Left ventricle myocardium inferior (tissue), 1 donor: Measurements from ENCODE around the gene C8G. TPM values are rescaled to one million over a fixed set of nuclear protein-coding genes. Genes with fewer than 3 reads are reported as not detected.

ENCODE experiments used
- DNase-seq: peaks from one replicate; pipeline ENCODE4 v3.0.0-alpha.2; 2020
- H3K27ac ChIP-seq: fragments of 200-600 bp; replicated peaks from 2 replicates; pipeline ENCODE4 v1.8.0; 2021
- H3K27me3 ChIP-seq: fragments of 200-600 bp; 2 replicates; pipeline ENCODE4 v1.8.0; 2021; ENCODE audit warnings: low read depth
- H3K36me3 ChIP-seq: fragments of 200-600 bp; 2 replicates; pipeline ENCODE4 v1.8.0; 2021
- H3K4me1 ChIP-seq: fragments of 200-600 bp; 2 replicates; pipeline ENCODE4 v1.8.0; 2021
- H3K4me3 ChIP-seq: fragments of 200-600 bp; 2 replicates; pipeline ENCODE4 v1.8.0; 2021; ENCODE audit warnings: mild to moderate bottlenecking, moderate library complexity
- H3K9me3 ChIP-seq: fragments of 200-600 bp; replicated peaks from 2 replicates; pipeline ENCODE4 v1.8.0; 2021
- intact Hi-C: fragments of 100-400 bp; cut with micrococcal nuclease; formaldehyde crosslinking; loops from one replicate; pipeline ENCODE4 v1.11.0; 2022
- total RNA-seq: library from RNA; stranded (reverse); fragmentation: NEBNext Ultra II Directional; extraction: Animal tissue kit (Norgen Biotek cat#: 25700); gene quantifications from one replicate; pipeline ENCODE4 v1.2.1, GENCODE V29; 2021
- TF ChIP-seq, protein P1 (sequence below): fragments of 200-600 bp; IDR thresholded peaks from 2 replicates; pipeline ENCODE4 v1.8.0; 2021; ENCODE audit warnings: antibody characterized with exemption, mild to moderate bottlenecking, borderline replicate concordance
- donor health status: DM: no; HTN: yes; CAD: no; lungs with severe emphysema.

The C8G gene
- total RNA-seq, 1 donor from 2014 or later: 3.6 TPM

DNA sequence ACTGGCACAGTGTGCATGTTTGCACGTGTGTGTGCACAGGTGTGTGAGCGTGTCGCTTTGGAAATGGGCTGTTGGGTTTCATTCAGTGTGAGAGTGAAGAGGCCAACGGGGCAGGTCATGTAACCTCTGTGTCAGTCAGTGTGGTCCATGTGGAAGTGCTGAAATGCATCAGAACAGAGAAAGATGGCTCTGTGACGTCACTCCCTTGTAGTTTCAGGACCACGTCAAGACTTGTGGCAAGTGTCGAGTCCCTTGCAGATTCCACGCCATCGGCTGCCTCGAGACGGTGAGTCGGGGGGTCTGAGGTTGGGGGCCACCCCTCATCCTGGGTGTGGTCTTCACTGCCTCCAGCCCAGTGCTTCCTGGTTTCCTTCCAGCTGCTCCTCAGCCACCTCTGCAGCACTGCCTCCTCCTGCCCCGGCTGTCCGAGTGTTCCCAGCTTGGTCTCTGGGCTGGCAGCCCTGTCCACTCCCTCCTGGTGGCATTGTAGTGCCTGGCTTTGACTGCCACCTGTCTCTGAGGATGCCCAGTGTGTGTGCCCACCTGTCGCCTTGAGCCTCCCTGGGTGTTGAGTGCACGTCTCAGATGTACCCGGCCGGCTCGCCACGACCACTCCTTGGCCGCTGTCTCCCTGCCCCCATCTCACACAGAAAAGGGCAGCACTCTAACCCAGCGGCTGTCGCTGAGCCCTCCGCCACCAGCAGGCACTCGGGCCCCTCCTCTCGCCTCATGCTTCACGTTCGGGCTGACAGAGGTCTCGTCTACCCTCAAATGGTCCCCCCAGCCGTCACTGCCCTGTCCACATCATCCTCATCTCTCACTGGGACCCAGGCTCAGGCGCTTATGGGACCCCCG is 28.5 kb upstream of the C8G start:
- Histone ChIP-seq H3K36me3 (peaks cover 57% of the 10 kb centered on the region), H3K4me1 (peaks cover 7% of the 10 kb centered on the region), H3K27ac (no peak overlapping the region), H3K27me3 (no peaks in the 10 kb centered on the region), H3K9me3 (no peaks in the 10 kb centered on the region), H3K4me3 (no peak overlapping the region)
- TF ChIP-seq, protein P1, sequence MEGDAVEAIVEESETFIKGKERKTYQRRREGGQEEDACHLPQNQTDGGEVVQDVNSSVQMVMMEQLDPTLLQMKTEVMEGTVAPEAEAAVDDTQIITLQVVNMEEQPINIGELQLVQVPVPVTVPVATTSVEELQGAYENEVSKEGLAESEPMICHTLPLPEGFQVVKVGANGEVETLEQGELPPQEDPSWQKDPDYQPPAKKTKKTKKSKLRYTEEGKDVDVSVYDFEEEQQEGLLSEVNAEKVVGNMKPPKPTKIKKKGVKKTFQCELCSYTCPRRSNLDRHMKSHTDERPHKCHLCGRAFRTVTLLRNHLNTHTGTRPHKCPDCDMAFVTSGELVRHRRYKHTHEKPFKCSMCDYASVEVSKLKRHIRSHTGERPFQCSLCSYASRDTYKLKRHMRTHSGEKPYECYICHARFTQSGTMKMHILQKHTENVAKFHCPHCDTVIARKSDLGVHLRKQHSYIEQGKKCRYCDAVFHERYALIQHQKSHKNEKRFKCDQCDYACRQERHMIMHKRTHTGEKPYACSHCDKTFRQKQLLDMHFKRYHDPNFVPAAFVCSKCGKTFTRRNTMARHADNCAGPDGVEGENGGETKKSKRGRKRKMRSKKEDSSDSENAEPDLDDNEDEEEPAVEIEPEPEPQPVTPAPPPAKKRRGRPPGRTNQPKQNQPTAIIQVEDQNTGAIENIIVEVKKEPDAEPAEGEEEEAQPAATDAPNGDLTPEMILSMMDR: no peak
- intact Hi-C loops: no loop called here
- DNase-seq: no peak

DNA sequence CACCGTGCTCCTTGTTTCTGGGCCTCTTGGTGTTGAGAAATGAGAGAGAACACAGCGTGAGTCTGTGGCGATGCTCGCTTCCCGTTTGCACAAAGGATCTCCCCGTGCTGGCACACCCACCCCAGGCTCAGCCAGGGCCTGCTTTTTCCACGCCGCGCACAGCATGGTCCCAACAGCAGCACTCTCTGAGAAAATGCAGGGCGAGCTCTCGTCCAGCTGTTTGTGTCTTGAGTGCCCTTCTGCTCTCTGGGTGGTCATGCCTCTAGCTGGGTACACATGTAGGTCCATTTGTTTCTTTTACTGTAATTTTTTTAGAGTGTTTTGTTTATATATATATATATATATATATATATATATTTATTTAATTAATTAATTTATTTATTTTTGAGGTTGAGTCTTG is 27.1 kb upstream of the C8G start:
- TF ChIP-seq, protein P1: no peak
- Histone ChIP-seq H3K4me3 (no peak overlapping the region), H3K27ac (no peak overlapping the region), H3K27me3 (no peaks in the 10 kb centered on the region), H3K9me3 (no peaks in the 10 kb centered on the region), H3K36me3 (peaks cover 59% of the 10 kb centered on the region), H3K4me1 (peaks cover 18% of the 10 kb centered on the region)
- intact Hi-C loops: no loop called here
- no peak for DNase-seq

DNA sequence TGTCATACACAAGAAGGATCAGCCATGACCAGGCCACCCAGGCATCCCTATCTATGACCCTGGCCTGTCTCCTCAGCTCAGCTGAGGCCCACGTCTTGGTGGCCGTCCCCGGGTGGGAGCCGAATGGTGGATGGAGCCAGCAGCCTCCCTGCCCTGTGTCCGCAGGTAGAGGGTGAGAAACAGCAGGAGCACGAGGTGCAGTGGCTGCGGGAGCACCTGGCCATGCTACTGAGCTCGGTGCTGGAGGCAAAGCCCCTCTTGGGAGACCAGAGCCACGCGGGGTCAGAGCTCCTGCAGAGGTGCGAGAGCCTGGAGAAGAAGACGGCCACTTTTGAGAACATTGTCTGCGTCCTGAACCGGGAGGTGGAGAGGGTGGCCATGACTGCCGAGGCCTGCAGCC is 25.0 kb upstream of the C8G start:
- no peaks in the 10 kb centered on the region for H3K9me3 ChIP-seq
- peaks cover 55% of the 10 kb centered on the region for H3K36me3 ChIP-seq
- H3K27ac ChIP-seq: no peak overlapping the region
- intact Hi-C loops: loop anchor here (10.0 kb wide), 1 partner anchor 55 kb away; the partner anchor contains the start of gene EDF1
- DNase-seq: no peak
- H3K4me1 ChIP-seq: peaks cover 40% of the 10 kb centered on the region
- H3K4me3 ChIP-seq: no peak overlapping the region
- TF ChIP-seq, protein P1: no peak
- H3K27me3 ChIP-seq: no peaks in the 10 kb centered on the region

DNA sequence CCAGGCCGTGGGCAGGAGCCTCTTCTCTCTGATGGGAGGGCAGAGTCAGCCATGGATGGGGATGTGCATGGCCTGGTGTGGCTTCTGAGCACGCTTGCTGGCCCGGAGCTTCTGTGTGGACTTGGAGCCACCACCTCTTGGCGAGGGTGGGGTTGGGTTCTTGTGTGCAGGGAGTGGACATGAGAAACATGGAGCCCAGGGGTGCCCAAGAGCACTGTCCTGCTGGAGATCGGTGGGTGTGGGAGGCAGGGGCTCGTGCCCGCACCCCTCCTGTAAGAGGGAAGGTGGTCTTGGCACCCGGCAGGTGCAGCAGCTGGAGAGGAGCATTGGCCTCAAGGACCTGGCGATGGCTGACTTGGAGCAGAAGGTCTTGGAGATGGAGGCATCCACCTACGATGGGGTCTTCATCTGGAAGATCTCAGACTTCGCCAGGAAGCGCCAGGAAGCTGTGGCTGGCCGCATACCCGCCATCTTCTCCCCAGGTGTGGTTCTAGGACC is 24.3 kb upstream of the C8G start:
- Histone ChIP-seq H3K4me3 (no peak overlapping the region), H3K4me1 (peaks cover 47% of the 10 kb centered on the region), H3K36me3 (peaks cover 54% of the 10 kb centered on the region), H3K9me3 (no peaks in the 10 kb centered on the region), H3K27me3 (no peaks in the 10 kb centered on the region), H3K27ac (peak overlapping the region; percentile 81)
- intact Hi-C loops: loop anchor here (10.0 kb wide), 1 partner anchor 56 kb away; the partner anchor contains the start of gene EDF1
- TF ChIP-seq, protein P1: no peak
- no peak for DNase-seq

DNA sequence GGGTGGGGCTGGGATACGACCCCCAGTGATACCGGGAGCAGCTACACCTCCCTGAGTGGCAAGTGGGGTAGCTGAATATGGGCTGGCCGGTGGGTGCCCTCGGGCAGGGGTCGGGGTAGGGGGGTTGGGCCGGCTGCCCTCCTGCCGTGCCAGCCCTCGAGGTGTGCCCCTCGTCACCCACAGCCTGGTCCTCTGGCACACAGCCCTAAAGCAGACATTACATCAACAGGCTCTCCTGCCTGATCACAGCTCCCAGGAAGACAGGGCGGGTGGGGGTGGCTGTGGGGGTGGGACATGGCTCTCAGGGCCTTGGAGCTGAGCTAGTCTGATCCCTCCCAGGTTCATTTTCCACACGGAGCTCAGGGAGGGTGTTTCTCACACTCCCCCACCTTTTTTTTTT is 23.7 kb upstream of the C8G start:
- no peaks in the 10 kb centered on the region for H3K9me3 ChIP-seq
- peak overlapping the region; percentile 4 for H3K4me3 ChIP-seq
- H3K36me3 ChIP-seq: peaks cover 54% of the 10 kb centered on the region
- intact Hi-C loops: loop anchor here (10.0 kb wide), 1 partner anchor 57 kb away; the partner anchor contains the start of gene EDF1
- no peak for DNase-seq
- peak overlapping the region; percentile 81 for H3K27ac ChIP-seq
- no peaks in the 10 kb centered on the region for H3K27me3 ChIP-seq
- peaks cover 52% of the 10 kb centered on the region for H3K4me1 ChIP-seq
- TF ChIP-seq, protein P1: no peak
